H1 (cell line): ENCODE measurements around the gene CCSAP. TPM values are rescaled to one million over a fixed set of nuclear protein-coding genes. Genes with fewer than 3 reads are reported as not detected.
A peak's percentile ranks its signal among the peaks of the same experiment; 100 is the strongest.

ENCODE experiments used
- CTCF ChIA-PET: fragments of 300-600 bp; sonication (Branson Sonifier 250); formaldehyde crosslinking; loops from one replicate; lab custom pipeline; 2021; ENCODE audit not compliant: partially characterized antibody; lab: Charles Lee
- POLR2A ChIA-PET: fragments of 300-600 bp; sonication (Branson Sonifier 250); formaldehyde crosslinking; loops from one replicate; lab custom pipeline; 2021; ENCODE audit warnings: inconsistent platforms; ENCODE audit not compliant: partially characterized antibody; lab: Charles Lee
- DNase-seq, 2 experiments: peaks; one replicate each; pipeline versions ENCODE4 v3.0.0 to v3.0.0-alpha.2; 2010 to 2022; ENCODE audit warnings: low spot score in 2 of 2, low read depth in 1 of 2, mixed read lengths in 1 of 2
- FAIRE-seq: peaks from 2 replicates; lab custom pipeline; 2011; peaks lifted over from hg19 to GRCh38; lab: Jason Lieb, UNC
- H2AFZ ChIP-seq: 2 replicates; pipeline ENCODE4 v1.8.1; 2012; ENCODE audit warnings: low read length, inconsistent platforms
- H2AK5ac ChIP-seq: 2 replicates; pipeline ENCODE4 v1.6.1; 2013; ENCODE audit warnings: low read depth, low read length
- H2BK120ac ChIP-seq: replicated peaks from 2 replicates; pipeline ENCODE3; 2013; ENCODE audit warnings: low read depth, low read length, inconsistent platforms
- H2BK12ac ChIP-seq: 2 replicates; pipeline ENCODE4 v1.6.1; 2013; ENCODE audit warnings: low read depth, low read length
- H2BK15ac ChIP-seq: 2 replicates; pipeline ENCODE4 v1.6.1; 2013; ENCODE audit warnings: low read length
- H2BK20ac ChIP-seq: 2 replicates; pipeline ENCODE4 v1.6.1; 2013; ENCODE audit warnings: low read length
- H2BK5ac ChIP-seq: 2 replicates; pipeline ENCODE4 v1.6.1; 2013; ENCODE audit warnings: low read depth, low read length
- H3K14ac ChIP-seq: 2 replicates; pipeline ENCODE4 v1.6.1; 2013; ENCODE audit warnings: inconsistent platforms; ENCODE audit not compliant: insufficient read length
- H3K18ac ChIP-seq: 2 replicates; pipeline ENCODE4 v1.6.1; 2013; ENCODE audit warnings: low read length; ENCODE audit errors: extremely low read depth
- H3K23ac ChIP-seq: 2 replicates; pipeline ENCODE4 v1.6.1; 2013; ENCODE audit warnings: inconsistent platforms; ENCODE audit not compliant: insufficient read length
- H3K23me2 ChIP-seq: 2 replicates; pipeline ENCODE4 v1.6.1; 2013; ENCODE audit warnings: low read depth, low read length
- H3K27ac ChIP-seq: 2 replicates; pipeline ENCODE4 v1.6.1; 2011; ENCODE audit warnings: low read depth, low read length, inconsistent platforms
- H3K27me3 ChIP-seq, 4 experiments: replicated peaks in 1 of 4; 1 replicate in 1 of 4; 2 replicates in 3 of 4; pipeline versions ENCODE4 v1.6.1 to v1.8.1; 2011 to 2013; ENCODE audit warnings: low read length in 3 of 4, mild to moderate bottlenecking in 3 of 4, inconsistent platforms in 2 of 4, mixed read lengths in 2 of 4, moderate library complexity in 1 of 4; ENCODE audit not compliant: control insufficient read depth in 3 of 4, insufficient read depth in 3 of 4; ENCODE audit errors: extremely low read depth in 1 of 4
- H3K36me3 ChIP-seq, 4 experiments: 2 replicates each; pipeline versions ENCODE4 v1.6.1 to v1.8.1; 2011 to 2013; ENCODE audit warnings: mild to moderate bottlenecking in 4 of 4, low read length in 3 of 4, moderate library complexity in 2 of 4, control low read depth in 1 of 4, inconsistent platforms in 1 of 4; ENCODE audit not compliant: insufficient read depth in 4 of 4, control insufficient read depth in 2 of 4
- H3K4ac ChIP-seq: replicated peaks from 2 replicates; pipeline ENCODE3; 2013; ENCODE audit warnings: low read length, low read depth, mixed read lengths, inconsistent platforms; ENCODE audit not compliant: insufficient read length
- H3K4me1 ChIP-seq, 4 experiments: replicated peaks in 1 of 4; 1 replicate in 1 of 4; 2 replicates in 3 of 4; pipeline versions ENCODE4 v1.6.1 to v1.8.1; 2011 to 2013; ENCODE audit warnings: low read length in 3 of 4, inconsistent platforms in 2 of 4, mixed read lengths in 1 of 4; ENCODE audit not compliant: insufficient read depth in 4 of 4, control insufficient read depth in 3 of 4
- H3K4me2 ChIP-seq, 2 experiments: 2 replicates each; pipeline versions ENCODE4 v1.6.1 to v1.8.1; 2011 to 2013; ENCODE audit warnings: low read depth in 2 of 2, low read length in 2 of 2, control low read depth in 1 of 2, inconsistent platforms in 1 of 2, mild to moderate bottlenecking in 1 of 2; ENCODE audit not compliant: insufficient read depth in 1 of 2
- H3K4me3 ChIP-seq, 4 experiments: fragments of 200-600, 300-600 bp in 1 of 4; sonication (generic), shearing (Covaris generic), sonication (Bioruptor Twin) in 1 of 4; 2 replicates each; pipeline versions ENCODE4 v1.5.1 to v1.8.1; 2011 to 2016; ENCODE audit warnings: low read length in 4 of 4, low read depth in 3 of 4, control low read depth in 2 of 4, inconsistent platforms in 2 of 4, mild to moderate bottlenecking in 2 of 4, mixed read lengths in 1 of 4, moderate library complexity in 1 of 4; ENCODE audit not compliant: insufficient read depth in 2 of 4; ENCODE audit errors: extremely low read depth in 1 of 4
- H3K56ac ChIP-seq: replicated peaks from 2 replicates; pipeline ENCODE3; 2013; ENCODE audit warnings: low read depth, mild to moderate bottlenecking, mixed read lengths, low read length, inconsistent platforms; ENCODE audit not compliant: insufficient read length
- H3K79me1 ChIP-seq: 2 replicates; pipeline ENCODE4 v1.6.1; 2013; ENCODE audit warnings: low read depth, low read length, control low read depth
- H3K79me2 ChIP-seq, 2 experiments: 2 replicates each; pipeline versions ENCODE4 v1.6.1 to v1.8.1; 2012 to 2013; ENCODE audit warnings: low read length in 2 of 2, mild to moderate bottlenecking in 2 of 2, inconsistent platforms in 1 of 2; ENCODE audit not compliant: insufficient read depth in 2 of 2, control insufficient read depth in 1 of 2
- H3K9ac ChIP-seq, 4 experiments: replicated peaks in 1 of 4; 1 replicate in 1 of 4; 2 replicates in 3 of 4; pipeline versions ENCODE4 v1.6.1 to v1.8.1; 2011 to 2013; ENCODE audit warnings: low read depth in 3 of 4, low read length in 3 of 4, control low read depth in 2 of 4, mild to moderate bottlenecking in 2 of 4, moderate library complexity in 2 of 4, inconsistent platforms in 1 of 4; ENCODE audit errors: extremely low read depth in 1 of 4
- H3K9me3 ChIP-seq, 2 experiments: 2 replicates each; pipeline versions ENCODE4 v1.6.1 to v1.8.1; 2012 to 2013; ENCODE audit warnings: mild to moderate bottlenecking in 2 of 2, moderate library complexity in 2 of 2, control low read depth in 1 of 2, inconsistent platforms in 1 of 2, low read depth in 1 of 2, low read length in 1 of 2, mixed read lengths in 1 of 2; ENCODE audit not compliant: insufficient read depth in 2 of 2
- H4K20me1 ChIP-seq, 2 experiments: replicated peaks in 1 of 2; 2 replicates each; pipeline versions ENCODE3 to v1.8.1; 2011 to 2013; ENCODE audit warnings: inconsistent platforms in 2 of 2, low read length in 2 of 2, mild to moderate bottlenecking in 1 of 2; ENCODE audit not compliant: insufficient read depth in 2 of 2, control insufficient read depth in 1 of 2
- H4K5ac ChIP-seq: 2 replicates; pipeline ENCODE4 v1.6.1; 2013; ENCODE audit warnings: low read length, low read depth, mixed read lengths, inconsistent platforms; ENCODE audit not compliant: insufficient read length
- H4K8ac ChIP-seq: 2 replicates; pipeline ENCODE4 v1.8.0; 2013; ENCODE audit warnings: mild to moderate bottlenecking, moderate library complexity, low read length, inconsistent platforms; ENCODE audit not compliant: insufficient read depth; ENCODE audit errors: extremely low read depth
- H4K91ac ChIP-seq: replicated peaks from 2 replicates; pipeline ENCODE3; 2013; ENCODE audit warnings: low read length, mixed read lengths, inconsistent platforms; ENCODE audit not compliant: insufficient read length
- ATF2 ChIP-seq: IDR thresholded peaks from 2 replicates; pipeline ENCODE4 v1.6.1; 2012; ENCODE audit warnings: low read length, inconsistent platforms
- BRCA1 ChIP-seq: IDR thresholded peaks from 2 replicates; pipeline ENCODE4 v1.6.1; 2012; ENCODE audit warnings: low read depth, low read length, improper control_type of control experiment
- CBX5 ChIP-seq: fragments of 300-800, 300-1000 bp; sonication (generic); IDR thresholded peaks from 2 replicates; pipeline ENCODE4 v1.7.1; 2016; ENCODE audit warnings: antibody characterized with exemption, low read length, low read depth
- CHD1 ChIP-seq: IDR thresholded peaks from 2 replicates; pipeline ENCODE4 v1.6.1; 2012; ENCODE audit warnings: low read depth, low read length, improper control_type of control experiment
- GTF2F1 ChIP-seq: IDR thresholded peaks from 2 replicates; pipeline ENCODE4 v1.6.1; 2012; ENCODE audit warnings: low read depth, low read length, improper control_type of control experiment, borderline replicate concordance
- HDAC6 ChIP-seq: IDR thresholded peaks from one replicate; pipeline ENCODE4 v1.7.1; 2012; ENCODE audit warnings: low read depth, mild to moderate bottlenecking, inconsistent platforms, low read length, moderate library complexity
- KDM5A ChIP-seq: fragments of 200-600 bp; IDR thresholded peaks from 2 replicates; pipeline ENCODE4 v1.7.1; 2012; ENCODE audit warnings: mild to moderate bottlenecking, low read length, inconsistent platforms, mixed read lengths
- NANOG ChIP-seq: IDR thresholded peaks from 2 replicates; pipeline ENCODE4 v1.6.1; 2011; ENCODE audit warnings: low read length, low read depth, mild to moderate bottlenecking, inconsistent platforms; ENCODE audit not compliant: insufficient read depth, poor library complexity, severe bottlenecking
- RBBP5 ChIP-seq: IDR thresholded peaks from 2 replicates; pipeline ENCODE4 v1.7.1; 2012; ENCODE audit warnings: low read depth, mild to moderate bottlenecking, inconsistent platforms, low read length, moderate library complexity, borderline replicate concordance
- SIN3A ChIP-seq, 2 experiments: IDR thresholded peaks in 1 of 2; conservative IDR thresholded peaks in 1 of 2; 2 replicates each; pipeline ENCODE4 v1.6.1; 2011 to 2012; ENCODE audit warnings: low read length in 2 of 2, improper control_type of control experiment in 1 of 2, low read depth in 1 of 2, mild to moderate bottlenecking in 1 of 2
- SIRT6 ChIP-seq: IDR thresholded peaks from one replicate; pipeline ENCODE4 v1.7.1; 2012; ENCODE audit warnings: low read length, inconsistent platforms
- SUZ12 ChIP-seq: fragments of 200-600 bp; sonication (generic); IDR thresholded peaks from 2 replicates; pipeline ENCODE4 v1.6.1; 2012; ENCODE audit warnings: mild to moderate bottlenecking, inconsistent platforms, low read length, moderate library complexity, mixed read lengths
- YY1 ChIP-seq: IDR thresholded peaks from 2 replicates; pipeline ENCODE4 v1.6.1; 2011; ENCODE audit warnings: low read depth, mild to moderate bottlenecking, low read length
- WGBS, 2 experiments: shearing (Covaris generic) in 1 of 2; methylation state at CpG; one replicate each; pipeline versions ENCODE4 v1.1.6 to v1.1.7; 2013 to 2015; ENCODE audit warnings: low lambda C conversion rate in 2 of 2, mixed read lengths in 2 of 2, inconsistent platforms in 1 of 2, low coverage in 1 of 2, missing lambda C conversion rate in 1 of 2; ENCODE audit not compliant: insufficient replicate concordance in 2 of 2, insufficient coverage in 1 of 2, insufficient read length in 1 of 2; ENCODE audit errors: extremely low coverage in 1 of 2, missing lambda C conversion rate in 1 of 2; 5-methylcytosine and 5-hydroxymethylcytosine counted together
- polyA plus RNA-seq, 7 experiments: library from polyadenylated mRNA; depleted of rRNA in 3 of 7; stranded (reverse) in 5 of 7; unstranded in 2 of 7; fragments of >200 nt in 5 of 7; fragments of 200-250 nt in 2 of 7; gene quantifications; 1 replicate in 5 of 7; 2 replicates in 1 of 7; 4 replicates in 1 of 7; pipeline versions ENCODE4 v1.2.1 to v1.2.3, GENCODE V29; 2011 to 2013; ENCODE audit warnings: missing spikeins in 2 of 7, mixed read lengths in 2 of 7
- total RNA-seq: library from RNA; stranded (reverse); fragmentation: NEBNext Ultra II Directional; extraction: Animal tissue kit (Norgen Biotek cat#: 25700); gene quantifications from 2 replicates; pipeline ENCODE4 v1.2.1, GENCODE V29; 2021

CCSAP gene
- total and polyA plus RNA-seq, 2 of the 8 experiments (the other 6 are each of a cell fraction or from before 2014, with no cell fraction given) = 3.5 to 17.2 TPM

GRCh38 chr1:229377429-229377828 is 34.6 kb upstream of the CCSAP start:
- no peak overlapping the region for H4K5ac ChIP-seq
- no peak overlapping the region for H3K23ac ChIP-seq
- 91% methylated on average over 10 of the region's 10 CpGs; no CpG with 5 or more reads in 1 of the 2 experiments for WGBS, 2 experiments
- 0 out of 2 replicates have a peak overlapping the region, but pooled peaks have one; percentile 18 for H2BK5ac ChIP-seq
- H3K4me2 ChIP-seq = no peak overlapping the region
- H4K20me1 ChIP-seq = no peaks in the 10 kb centered on the region
- H2AK5ac ChIP-seq = no peak overlapping the region
- H3K36me3 ChIP-seq = no peaks in the 10 kb centered on the region
- ChIA-PET POLR2A (no interaction called here), CTCF (no interaction called here)
- H3K14ac ChIP-seq = no peak overlapping the region
- H2AFZ ChIP-seq = no peak overlapping the region
- H3K79me1 ChIP-seq = no peaks in the 10 kb centered on the region
- H3K4ac ChIP-seq = no peak overlapping the region
- H3K79me2 ChIP-seq = no peaks in the 10 kb centered on the region
- H4K91ac ChIP-seq = no peak overlapping the region
- H3K27me3 ChIP-seq = peaks cover 0 to 2% (median under 1%) of the 10 kb centered on the region in 4 experiments; a peak in 2 of 7 replicates
- no peaks in the 10 kb centered on the region for H3K23me2 ChIP-seq
- H2BK20ac ChIP-seq = no peak overlapping the region
- H3K4me1 ChIP-seq = peaks cover 17 to 30% (median 20%) of the 10 kb centered on the region in 4 experiments
- H3K27ac ChIP-seq = no peak overlapping the region
- no peak overlapping the region for H3K9ac ChIP-seq
- DNase-seq = peak in 1 of 2 experiments; percentile 44
- peak overlapping the region; percentile 49; the same call in 1 of the 2 replicates for H2BK15ac ChIP-seq
- H3K56ac ChIP-seq = no peak overlapping the region
- no peak overlapping the region for H3K18ac ChIP-seq
- peak overlapping the region; percentile 29; the same call in 1 of the 2 replicates for H2BK12ac ChIP-seq
- H2BK120ac ChIP-seq = no peak overlapping the region
- no peak for FAIRE-seq
- no peak overlapping the region for H4K8ac ChIP-seq
- H3K4me3 ChIP-seq = no peak overlapping the region
- no peaks in the 10 kb centered on the region for H3K9me3 ChIP-seq
- TF ChIP-seq CBX5 (no peak), SUZ12 (no peak), SIRT6 (no peak), YY1 (no peak), BRCA1 (no peak), CHD1 (no peak), RBBP5 (no peak), ATF2 (no peak), KDM5A (no peak), GTF2F1 (no peak), SIN3A (conservative IDR thresholded peaks at IDR 0.05 in 1 of 2, IDR thresholded peaks at IDR 0.05 in 1 of 2; ENCODE audit: low read depth in 1 of 2, low read length in 2 of 2) (no peak), NANOG (no peak), HDAC6 (no peak)
